Measurements from ENCODE around the gene CSNK1D. TPM values are rescaled to one million over a fixed set of nuclear protein-coding genes. Genes with fewer than 3 reads are reported as not detected.

CSNK1D gene
- total RNA-seq, 1 donor: 57.0 TPM

- TF ChIP-seq CTCF (IDR thresholded peaks at IDR 0.05; ENCODE audit: insufficient read depth, low read depth, low read length): no peak
- no peak overlapping the region for H3K4me3 ChIP-seq (ENCODE audit: low read depth, low read length)
- DNase-seq (ENCODE audit: low read depth): no peak
These were observed 70.5 kb downstream of the CSNK1D start for GRCh38 chr17:82202981-82203380.

- H3K4me3 ChIP-seq (ENCODE audit: low read depth, low read length): no peak overlapping the region
- TF ChIP-seq CTCF (IDR thresholded peaks at IDR 0.05; ENCODE audit: insufficient read depth, low read depth, low read length): no peak
- no peak for DNase-seq (ENCODE audit: low read depth)
These were observed 72.0 kb downstream of the CSNK1D start for GRCh38 chr17:82201498-82201910.

GRCh38 chr17:82200743-82201497, 72.6 kb downstream of the CSNK1D start:
- TF ChIP-seq CTCF (IDR thresholded peaks at IDR 0.05; ENCODE audit: insufficient read depth, low read depth, low read length): no peak
- H3K4me3 ChIP-seq (ENCODE audit: low read depth, low read length): no peak overlapping the region

GRCh38 chr17:82200135-82200534, 73.4 kb downstream of the CSNK1D start:
- no peak for TF ChIP-seq CTCF (IDR thresholded peaks at IDR 0.05; ENCODE audit: insufficient read depth, low read depth, low read length)

More at GRCh38 chr17:82200743-82201497, 72.6 kb downstream of the CSNK1D start:
- no peak for DNase-seq (ENCODE audit: low read depth)

GRCh38 chr17:82199496-82199895, 74.0 kb downstream of the CSNK1D start:
- no peak for DNase-seq (ENCODE audit: low read depth)
- H3K4me3 ChIP-seq (ENCODE audit: low read depth, low read length): no peak overlapping the region
- no peak for TF ChIP-seq CTCF (IDR thresholded peaks at IDR 0.05; ENCODE audit: insufficient read depth, low read depth, low read length)

More at GRCh38 chr17:82200135-82200534, 73.4 kb downstream of the CSNK1D start:
- no peak for DNase-seq (ENCODE audit: low read depth)
- H3K4me3 ChIP-seq (ENCODE audit: low read depth, low read length): no peak overlapping the region

GRCh38 chr17:82198092-82198491, 75.4 kb downstream of the CSNK1D start:
- no peak overlapping the region for H3K4me3 ChIP-seq (ENCODE audit: low read depth, low read length)
- no peak for DNase-seq (ENCODE audit: low read depth)
- no peak for TF ChIP-seq CTCF (IDR thresholded peaks at IDR 0.05; ENCODE audit: insufficient read depth, low read depth, low read length)
